HepG2 (cell line): ENCODE results near the gene CASZ1. TPM values are rescaled to one million over a fixed set of nuclear protein-coding genes. Genes with fewer than 3 reads are reported as not detected.

ENCODE experiments used
- IKZF1 ChIP-seq: fragments of 450-650 bp; IDR thresholded peaks from 2 replicates; pipeline ENCODE4 v1.7.1; 2016
- MED1 ChIP-seq: sonication (generic); formaldehyde crosslinking; IDR thresholded peaks from 2 replicates; pipeline ENCODE4 v1.4.0; 2020; ENCODE audit warnings: missing genetic modification reagents
- MZF1 ChIP-seq: sonication (generic); formaldehyde crosslinking; IDR thresholded peaks from 2 replicates; pipeline ENCODE4 v1.8.1; 2023; ENCODE audit warnings: mild to moderate bottlenecking, missing genetic modification reagents, borderline replicate concordance
- ZFY ChIP-seq: sonication (generic); formaldehyde crosslinking; IDR thresholded peaks from 2 replicates; pipeline ENCODE4 v1.4.0; 2020; ENCODE audit warnings: missing genetic modification reagents
- ZSCAN21 ChIP-seq: sonication (generic); formaldehyde crosslinking; IDR thresholded peaks from 2 replicates; pipeline ENCODE4 v1.8.0; 2022; ENCODE audit warnings: mild to moderate bottlenecking, missing genetic modification reagents, moderate library complexity, borderline replicate concordance
- polyA plus RNA-seq, 8 experiments: library from polyadenylated mRNA; depleted of rRNA in 3 of 8; stranded (reverse) in 7 of 8; unstranded in 1 of 8; fragments of >200 nt; fragmentation: Illumina TruSeq in 4 of 8; extraction: Trizol in 4 of 8; gene quantifications; 2 replicates each; pipeline versions ENCODE4 v1.2.1 to v1.2.3, GENCODE V29; 2011 to 2016; ENCODE audit warnings: low read depth in 4 of 8, missing spikeins in 1 of 8, mixed read lengths in 1 of 8; ENCODE audit not compliant: insufficient read depth in 1 of 8
- total RNA-seq, 5 experiments: library from RNA; depleted of rRNA; stranded (reverse); fragments of >200 nt; fragmentation: Illumina TruSeq; extraction: Trizol; gene quantifications; 2 replicates each; pipeline ENCODE4 v1.2.3, GENCODE V29; 2016; ENCODE audit warnings: low read depth in 1 of 5
- TF ChIP-seq, protein P1 (sequence below): sonication (generic); formaldehyde crosslinking; IDR thresholded peaks from 2 replicates; pipeline ENCODE4 v1.8.0; 2022; ENCODE audit warnings: mild to moderate bottlenecking, missing genetic modification reagents
- TF ChIP-seq, protein P2 (sequence below): sonication (generic); formaldehyde crosslinking; IDR thresholded peaks from 2 replicates; pipeline ENCODE4 v1.5.0; 2020; ENCODE audit warnings: missing genetic modification reagents
- TF ChIP-seq, protein P3 (sequence below): sonication (generic); formaldehyde crosslinking; IDR thresholded peaks from 2 replicates; pipeline ENCODE4 v1.5.0; 2020; ENCODE audit warnings: mild to moderate bottlenecking, missing genetic modification reagents, moderate library complexity
- TF ChIP-seq, protein P4 (sequence below): sonication (generic); formaldehyde crosslinking; IDR thresholded peaks from 2 replicates; pipeline ENCODE4 v1.4.0; 2020; ENCODE audit warnings: mild to moderate bottlenecking, missing genetic modification reagents
- TF ChIP-seq, protein P5 (sequence below): sonication (generic); formaldehyde crosslinking; IDR thresholded peaks from 2 replicates; pipeline ENCODE4 v1.5.0; 2020; ENCODE audit warnings: mild to moderate bottlenecking, missing genetic modification reagents, borderline replicate concordance
- TF ChIP-seq, protein P6 (sequence below): sonication (generic); IDR thresholded peaks from 2 replicates; pipeline ENCODE4 v1.6.1; 2016; ENCODE audit warnings: low read depth, borderline replicate concordance

CASZ1 gene
- total and polyA plus RNA-seq, 2 of the 13 experiments (the other 11 are each of a cell fraction or from before 2014, with no cell fraction given) = 1.9 to 3.7 TPM

DNA sequence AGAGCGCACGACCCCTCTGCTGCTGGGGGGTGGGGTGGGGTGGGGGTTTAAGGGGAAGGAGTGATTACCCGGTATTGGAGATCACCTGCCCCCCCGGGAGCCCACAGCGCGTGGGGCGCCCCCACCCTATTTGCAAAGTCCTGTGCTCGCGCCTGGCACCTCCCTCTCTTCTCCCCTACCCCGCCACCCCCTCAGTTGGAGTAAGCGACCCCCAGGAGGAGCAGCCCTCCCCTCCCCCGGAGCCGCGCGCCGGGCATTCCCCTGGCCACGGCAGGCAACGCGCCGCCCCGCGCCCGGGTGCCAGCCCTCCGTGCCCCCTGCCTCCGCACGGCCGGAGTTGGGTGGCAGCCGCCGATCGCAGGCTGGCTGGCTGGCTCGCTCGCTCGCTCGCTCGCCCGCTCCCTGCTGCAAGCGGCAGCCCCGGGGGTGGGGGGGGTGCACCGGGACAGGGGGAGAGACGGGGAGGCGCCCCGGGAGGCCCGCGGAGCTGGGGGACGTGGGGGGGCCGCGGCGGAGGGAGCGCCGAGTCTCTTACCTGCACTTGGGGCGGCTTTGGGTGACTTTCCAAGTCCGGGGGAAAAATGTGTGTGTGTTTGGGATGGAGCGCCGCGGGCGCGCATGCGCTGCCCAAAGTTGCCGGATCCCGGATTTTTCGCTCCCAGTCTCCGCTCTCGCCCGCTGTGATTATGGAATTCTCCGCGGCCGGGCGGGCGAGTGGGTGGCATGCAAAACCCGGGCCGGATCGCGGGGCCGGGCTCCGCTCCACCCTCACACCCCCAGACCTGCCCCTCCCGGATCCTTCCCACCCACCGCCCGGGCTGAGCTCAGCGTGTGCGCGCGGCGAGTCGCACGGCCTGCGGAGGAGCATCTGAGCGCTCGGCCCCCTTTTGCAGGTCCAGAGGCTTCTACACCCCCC, at the start of gene CASZ1 (continued):
- TF ChIP-seq, protein P1, sequence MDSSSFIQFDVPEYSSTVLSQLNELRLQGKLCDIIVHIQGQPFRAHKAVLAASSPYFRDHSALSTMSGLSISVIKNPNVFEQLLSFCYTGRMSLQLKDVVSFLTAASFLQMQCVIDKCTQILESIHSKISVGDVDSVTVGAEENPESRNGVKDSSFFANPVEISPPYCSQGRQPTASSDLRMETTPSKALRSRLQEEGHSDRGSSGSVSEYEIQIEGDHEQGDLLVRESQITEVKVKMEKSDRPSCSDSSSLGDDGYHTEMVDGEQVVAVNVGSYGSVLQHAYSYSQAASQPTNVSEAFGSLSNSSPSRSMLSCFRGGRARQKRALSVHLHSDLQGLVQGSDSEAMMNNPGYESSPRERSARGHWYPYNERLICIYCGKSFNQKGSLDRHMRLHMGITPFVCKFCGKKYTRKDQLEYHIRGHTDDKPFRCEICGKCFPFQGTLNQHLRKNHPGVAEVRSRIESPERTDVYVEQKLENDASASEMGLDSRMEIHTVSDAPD = no peak
- no peak for TF ChIP-seq ZFY (CRISPR knock-in tag)
- TF ChIP-seq, protein P2, sequence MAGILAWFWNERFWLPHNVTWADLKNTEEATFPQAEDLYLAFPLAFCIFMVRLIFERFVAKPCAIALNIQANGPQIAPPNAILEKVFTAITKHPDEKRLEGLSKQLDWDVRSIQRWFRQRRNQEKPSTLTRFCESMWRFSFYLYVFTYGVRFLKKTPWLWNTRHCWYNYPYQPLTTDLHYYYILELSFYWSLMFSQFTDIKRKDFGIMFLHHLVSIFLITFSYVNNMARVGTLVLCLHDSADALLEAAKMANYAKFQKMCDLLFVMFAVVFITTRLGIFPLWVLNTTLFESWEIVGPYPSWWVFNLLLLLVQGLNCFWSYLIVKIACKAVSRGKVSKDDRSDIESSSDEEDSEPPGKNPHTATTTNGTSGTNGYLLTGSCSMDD (CRISPR knock-in tag) = no peak
- no peak for TF ChIP-seq IKZF1
- TF ChIP-seq, protein P3, sequence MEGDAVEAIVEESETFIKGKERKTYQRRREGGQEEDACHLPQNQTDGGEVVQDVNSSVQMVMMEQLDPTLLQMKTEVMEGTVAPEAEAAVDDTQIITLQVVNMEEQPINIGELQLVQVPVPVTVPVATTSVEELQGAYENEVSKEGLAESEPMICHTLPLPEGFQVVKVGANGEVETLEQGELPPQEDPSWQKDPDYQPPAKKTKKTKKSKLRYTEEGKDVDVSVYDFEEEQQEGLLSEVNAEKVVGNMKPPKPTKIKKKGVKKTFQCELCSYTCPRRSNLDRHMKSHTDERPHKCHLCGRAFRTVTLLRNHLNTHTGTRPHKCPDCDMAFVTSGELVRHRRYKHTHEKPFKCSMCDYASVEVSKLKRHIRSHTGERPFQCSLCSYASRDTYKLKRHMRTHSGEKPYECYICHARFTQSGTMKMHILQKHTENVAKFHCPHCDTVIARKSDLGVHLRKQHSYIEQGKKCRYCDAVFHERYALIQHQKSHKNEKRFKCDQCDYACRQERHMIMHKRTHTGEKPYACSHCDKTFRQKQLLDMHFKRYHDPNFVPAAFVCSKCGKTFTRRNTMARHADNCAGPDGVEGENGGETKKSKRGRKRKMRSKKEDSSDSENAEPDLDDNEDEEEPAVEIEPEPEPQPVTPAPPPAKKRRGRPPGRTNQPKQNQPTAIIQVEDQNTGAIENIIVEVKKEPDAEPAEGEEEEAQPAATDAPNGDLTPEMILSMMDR (CRISPR knock-in tag) = no peak
- TF ChIP-seq, protein P4, sequence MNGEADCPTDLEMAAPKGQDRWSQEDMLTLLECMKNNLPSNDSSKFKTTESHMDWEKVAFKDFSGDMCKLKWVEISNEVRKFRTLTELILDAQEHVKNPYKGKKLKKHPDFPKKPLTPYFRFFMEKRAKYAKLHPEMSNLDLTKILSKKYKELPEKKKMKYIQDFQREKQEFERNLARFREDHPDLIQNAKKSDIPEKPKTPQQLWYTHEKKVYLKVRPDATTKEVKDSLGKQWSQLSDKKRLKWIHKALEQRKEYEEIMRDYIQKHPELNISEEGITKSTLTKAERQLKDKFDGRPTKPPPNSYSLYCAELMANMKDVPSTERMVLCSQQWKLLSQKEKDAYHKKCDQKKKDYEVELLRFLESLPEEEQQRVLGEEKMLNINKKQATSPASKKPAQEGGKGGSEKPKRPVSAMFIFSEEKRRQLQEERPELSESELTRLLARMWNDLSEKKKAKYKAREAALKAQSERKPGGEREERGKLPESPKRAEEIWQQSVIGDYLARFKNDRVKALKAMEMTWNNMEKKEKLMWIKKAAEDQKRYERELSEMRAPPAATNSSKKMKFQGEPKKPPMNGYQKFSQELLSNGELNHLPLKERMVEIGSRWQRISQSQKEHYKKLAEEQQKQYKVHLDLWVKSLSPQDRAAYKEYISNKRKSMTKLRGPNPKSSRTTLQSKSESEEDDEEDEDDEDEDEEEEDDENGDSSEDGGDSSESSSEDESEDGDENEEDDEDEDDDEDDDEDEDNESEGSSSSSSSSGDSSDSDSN (CRISPR knock-in tag) = no peak; the same call in 1 of the 2 replicates
- TF ChIP-seq MED1 (CRISPR knock-in tag) = peak; percentile 21; the same call in 1 of the 2 replicates
- no peak for TF ChIP-seq ZSCAN21 (CRISPR knock-in tag)
- TF ChIP-seq, protein P5, sequence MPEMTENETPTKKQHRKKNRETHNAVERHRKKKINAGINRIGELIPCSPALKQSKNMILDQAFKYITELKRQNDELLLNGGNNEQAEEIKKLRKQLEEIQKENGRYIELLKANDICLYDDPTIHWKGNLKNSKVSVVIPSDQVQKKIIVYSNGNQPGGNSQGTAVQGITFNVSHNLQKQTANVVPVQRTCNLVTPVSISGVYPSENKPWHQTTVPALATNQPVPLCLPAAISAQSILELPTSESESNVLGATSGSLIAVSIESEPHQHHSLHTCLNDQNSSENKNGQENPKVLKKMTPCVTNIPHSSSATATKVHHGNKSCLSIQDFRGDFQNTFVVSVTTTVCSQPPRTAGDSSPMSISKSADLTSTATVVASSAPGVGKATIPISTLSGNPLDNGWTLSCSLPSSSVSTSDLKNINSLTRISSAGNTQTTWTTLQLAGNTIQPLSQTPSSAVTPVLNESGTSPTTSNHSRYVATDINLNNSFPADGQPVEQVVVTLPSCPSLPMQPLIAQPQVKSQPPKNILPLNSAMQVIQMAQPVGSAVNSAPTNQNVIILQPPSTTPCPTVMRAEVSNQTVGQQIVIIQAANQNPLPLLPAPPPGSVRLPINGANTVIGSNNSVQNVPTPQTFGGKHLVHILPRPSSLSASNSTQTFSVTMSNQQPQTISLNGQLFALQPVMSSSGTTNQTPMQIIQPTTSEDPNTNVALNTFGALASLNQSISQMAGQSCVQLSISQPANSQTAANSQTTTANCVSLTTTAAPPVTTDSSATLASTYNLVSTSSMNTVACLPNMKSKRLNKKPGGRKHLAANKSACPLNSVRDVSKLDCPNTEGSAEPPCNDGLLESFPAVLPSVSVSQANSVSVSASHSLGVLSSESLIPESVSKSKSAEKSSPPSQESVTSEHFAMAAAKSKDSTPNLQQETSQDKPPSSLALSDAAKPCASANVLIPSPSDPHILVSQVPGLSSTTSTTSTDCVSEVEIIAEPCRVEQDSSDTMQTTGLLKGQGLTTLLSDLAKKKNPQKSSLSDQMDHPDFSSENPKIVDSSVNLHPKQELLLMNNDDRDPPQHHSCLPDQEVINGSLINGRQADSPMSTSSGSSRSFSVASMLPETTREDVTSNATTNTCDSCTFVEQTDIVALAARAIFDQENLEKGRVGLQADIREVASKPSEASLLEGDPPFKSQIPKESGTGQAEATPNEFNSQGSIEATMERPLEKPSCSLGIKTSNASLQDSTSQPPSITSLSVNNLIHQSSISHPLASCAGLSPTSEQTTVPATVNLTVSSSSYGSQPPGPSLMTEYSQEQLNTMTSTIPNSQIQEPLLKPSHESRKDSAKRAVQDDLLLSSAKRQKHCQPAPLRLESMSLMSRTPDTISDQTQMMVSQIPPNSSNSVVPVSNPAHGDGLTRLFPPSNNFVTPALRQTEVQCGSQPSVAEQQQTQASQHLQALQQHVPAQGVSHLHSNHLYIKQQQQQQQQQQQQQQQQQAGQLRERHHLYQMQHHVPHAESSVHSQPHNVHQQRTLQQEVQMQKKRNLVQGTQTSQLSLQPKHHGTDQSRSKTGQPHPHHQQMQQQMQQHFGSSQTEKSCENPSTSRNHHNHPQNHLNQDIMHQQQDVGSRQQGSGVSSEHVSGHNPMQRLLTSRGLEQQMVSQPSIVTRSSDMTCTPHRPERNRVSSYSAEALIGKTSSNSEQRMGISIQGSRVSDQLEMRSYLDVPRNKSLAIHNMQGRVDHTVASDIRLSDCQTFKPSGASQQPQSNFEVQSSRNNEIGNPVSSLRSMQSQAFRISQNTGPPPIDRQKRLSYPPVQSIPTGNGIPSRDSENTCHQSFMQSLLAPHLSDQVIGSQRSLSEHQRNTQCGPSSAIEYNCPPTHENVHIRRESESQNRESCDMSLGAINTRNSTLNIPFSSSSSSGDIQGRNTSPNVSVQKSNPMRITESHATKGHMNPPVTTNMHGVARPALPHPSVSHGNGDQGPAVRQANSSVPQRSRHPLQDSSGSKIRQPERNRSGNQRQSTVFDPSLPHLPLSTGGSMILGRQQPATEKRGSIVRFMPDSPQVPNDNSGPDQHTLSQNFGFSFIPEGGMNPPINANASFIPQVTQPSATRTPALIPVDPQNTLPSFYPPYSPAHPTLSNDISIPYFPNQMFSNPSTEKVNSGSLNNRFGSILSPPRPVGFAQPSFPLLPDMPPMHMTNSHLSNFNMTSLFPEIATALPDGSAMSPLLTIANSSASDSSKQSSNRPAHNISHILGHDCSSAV (CRISPR knock-in tag) = no peak
- TF ChIP-seq, protein P6, sequence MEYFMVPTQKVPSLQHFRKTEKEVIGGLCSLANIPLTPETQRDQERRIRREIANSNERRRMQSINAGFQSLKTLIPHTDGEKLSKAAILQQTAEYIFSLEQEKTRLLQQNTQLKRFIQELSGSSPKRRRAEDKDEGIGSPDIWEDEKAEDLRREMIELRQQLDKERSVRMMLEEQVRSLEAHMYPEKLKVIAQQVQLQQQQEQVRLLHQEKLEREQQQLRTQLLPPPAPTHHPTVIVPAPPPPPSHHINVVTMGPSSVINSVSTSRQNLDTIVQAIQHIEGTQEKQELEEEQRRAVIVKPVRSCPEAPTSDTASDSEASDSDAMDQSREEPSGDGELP = peak; percentile 51; the same call in 1 of the 2 replicates
- TF ChIP-seq MZF1 = no peak
